DMS53 (cell line): ENCODE measurements around the gene CAMKV.

Experiments
- DNase-seq: peaks from one replicate; lab custom pipeline; 2025; lab: John Stamatoyannopoulos, UW

CAMKV gene

GRCh38 chr3:49895791-49896190, 26.1 kb upstream of the CAMKV start:
- DNase-seq, result no peak

DNA sequence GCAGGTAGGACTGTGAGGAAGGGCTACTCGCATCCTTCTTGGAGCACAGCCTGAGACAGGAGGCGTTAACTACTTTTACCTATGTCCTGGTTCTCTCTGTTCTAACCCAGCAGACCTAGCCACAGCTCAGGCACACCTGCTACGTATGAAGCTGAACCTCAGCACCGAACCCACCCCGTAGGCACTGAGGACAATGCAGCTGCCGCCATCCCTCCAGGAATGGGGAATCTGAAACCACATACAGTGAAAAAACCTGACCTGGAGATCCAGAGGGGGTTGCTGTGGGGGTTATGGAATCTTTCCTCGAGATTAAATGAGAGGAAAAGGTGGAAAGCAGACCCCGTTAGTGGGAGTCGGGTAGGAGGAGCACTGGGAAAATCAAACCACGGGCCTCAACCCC, 19.6 kb upstream of the CAMKV start:
- DNase-seq, result no peak

DNA sequence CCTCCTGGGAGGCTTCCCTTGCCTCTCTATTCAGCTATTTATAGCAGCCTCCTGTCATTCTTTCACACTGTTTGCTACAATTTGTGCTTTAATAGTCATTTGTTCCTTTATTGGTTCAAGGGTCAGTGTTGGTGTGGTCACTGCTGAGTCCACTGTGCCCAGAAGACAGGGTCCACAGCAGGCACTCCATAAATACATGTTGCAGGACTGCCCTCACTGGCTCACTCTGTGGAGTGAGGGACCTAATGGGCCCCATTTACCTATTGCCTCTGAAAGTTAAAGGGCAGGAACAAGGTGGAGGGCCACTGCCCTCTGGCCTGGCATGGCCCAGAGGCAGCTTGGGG, 17.2 kb upstream of the CAMKV start:
- no peak for DNase-seq

- DNase-seq, result no peak
These were observed 14.3 kb upstream of the CAMKV start for GRCh38 chr3:49883998-49884397.

DNA sequence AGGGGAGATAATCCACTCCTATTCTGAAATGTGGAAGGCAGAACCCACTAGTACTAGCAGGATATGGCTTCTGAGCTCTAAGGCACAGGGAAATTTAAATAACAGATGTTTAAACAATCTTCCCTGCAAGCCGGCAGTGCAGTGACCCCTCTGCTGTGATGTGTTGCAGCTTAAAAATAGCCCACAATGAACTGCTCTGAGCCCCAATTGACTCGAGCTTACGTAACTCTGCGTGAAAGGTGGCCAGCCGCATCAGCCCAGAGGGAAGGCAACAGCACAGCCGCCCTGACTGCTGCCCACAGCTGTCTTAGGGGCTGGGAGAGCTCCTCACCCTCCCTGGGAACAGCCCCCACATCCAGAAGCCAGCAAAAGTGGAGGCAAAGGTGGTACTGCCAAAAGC, 12.5 kb upstream of the CAMKV start:
- DNase-seq, result no peak

GRCh38 chr3:49880581-49881315, 11.0 kb upstream of the CAMKV start:
- no peak for DNase-seq

DNA sequence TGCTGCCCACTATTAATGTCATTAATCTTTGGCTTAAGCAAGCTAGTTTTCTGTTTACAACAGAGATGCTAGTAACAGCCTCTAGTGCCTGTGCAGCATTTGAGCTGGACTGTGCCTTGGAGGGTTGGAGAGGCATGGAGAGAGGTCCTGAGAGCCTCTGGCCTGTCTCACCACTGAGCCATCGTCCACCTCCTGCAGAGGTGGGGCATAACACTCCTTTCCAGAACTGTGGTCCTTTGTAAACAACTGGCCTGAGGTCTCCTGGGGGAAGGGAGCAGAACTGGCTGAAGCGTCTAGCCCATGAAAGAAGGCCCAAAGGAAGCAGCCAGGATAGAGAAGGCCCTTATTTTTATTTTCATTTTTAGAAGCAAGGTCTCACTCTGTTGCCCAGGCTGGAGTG, 10.0 kb upstream of the CAMKV start:
- no peak for DNase-seq

- DNase-seq, result no peak
These were observed 9.0 kb upstream of the CAMKV start for GRCh38 chr3:49878686-49879085.

DNA sequence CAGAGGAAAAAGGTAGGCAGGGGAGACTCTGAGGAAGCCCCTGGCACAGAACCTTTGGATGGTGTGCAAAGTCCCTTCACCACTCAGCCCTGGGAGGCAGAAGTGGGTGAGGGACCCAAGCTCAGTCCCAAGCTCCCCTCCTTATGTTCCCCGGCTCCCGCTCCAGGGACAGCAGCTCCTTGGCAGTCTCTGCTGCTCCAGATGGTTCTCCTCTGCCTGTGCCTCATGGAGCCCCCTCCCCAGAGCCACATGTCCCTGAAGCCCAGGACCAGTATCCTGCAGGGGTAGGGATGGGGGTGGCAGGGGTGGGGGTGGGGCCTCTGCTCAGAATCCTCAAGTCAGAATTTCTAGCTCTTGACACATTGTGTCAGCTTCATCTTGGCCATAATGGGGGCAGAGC, 8.0 kb upstream of the CAMKV start:
- DNase-seq, result no peak

GRCh38 chr3:49876567-49876966, 6.9 kb upstream of the CAMKV start:
- no peak for DNase-seq

DNA sequence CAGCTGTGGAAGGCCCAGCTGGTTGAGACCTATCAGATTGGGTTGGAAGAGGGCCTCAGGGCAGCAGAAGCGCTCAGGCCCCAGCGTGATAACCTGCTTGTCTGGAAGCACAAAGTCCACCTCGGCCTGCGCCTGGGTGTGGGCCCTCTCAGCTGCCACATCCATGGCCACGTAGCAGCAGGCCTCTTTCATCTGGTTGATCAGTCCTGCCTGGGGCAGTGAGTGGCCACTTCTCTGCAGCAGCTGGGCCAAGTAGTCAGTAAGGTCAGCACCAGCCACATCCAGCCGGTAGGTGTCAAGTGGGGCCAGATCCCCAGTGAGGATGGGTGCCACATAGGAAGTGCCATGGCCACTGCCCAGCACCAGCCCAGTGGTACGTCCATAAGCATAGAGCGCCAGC, 3.9 kb upstream of the CAMKV start:
- no peak for DNase-seq

- peak; percentile 24 for DNase-seq
These were observed 3.1 kb upstream of the CAMKV start for GRCh38 chr3:49872801-49873281.

DNA sequence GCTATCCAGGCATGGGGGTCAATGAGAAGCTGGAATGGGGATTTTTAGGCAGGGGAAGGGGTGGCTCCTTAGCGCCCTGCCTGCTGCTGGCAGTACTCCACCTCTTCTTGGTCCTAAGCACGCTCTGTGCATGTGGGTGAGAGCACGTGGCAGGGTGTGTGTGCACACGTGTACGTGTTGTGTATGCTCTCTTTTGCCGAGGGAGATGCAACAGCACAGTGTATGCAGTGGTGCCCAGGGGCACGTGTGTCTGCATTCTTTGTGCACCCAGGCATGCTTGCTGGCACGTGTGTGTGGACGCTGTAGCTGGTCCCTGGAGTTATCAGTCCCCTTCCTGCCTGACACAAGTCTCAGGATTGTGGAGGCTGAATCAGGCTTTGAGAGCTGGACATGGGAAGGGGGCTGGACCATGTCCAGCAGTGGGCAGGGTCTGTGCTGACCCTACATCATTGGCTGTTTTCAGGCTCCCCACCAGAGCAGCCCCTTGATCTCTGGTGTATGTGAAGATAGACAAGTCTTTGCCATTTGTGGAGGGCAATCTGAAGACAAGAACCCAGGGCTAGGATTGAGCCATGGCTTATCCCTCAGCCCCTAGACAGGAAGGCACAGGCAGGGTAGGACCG, 1.9 kb upstream of the CAMKV start:
- no peak for DNase-seq

GRCh38 chr3:49868862-49869466, 742 bp downstream of the CAMKV start:
- peak; percentile 26 for DNase-seq

DNA sequence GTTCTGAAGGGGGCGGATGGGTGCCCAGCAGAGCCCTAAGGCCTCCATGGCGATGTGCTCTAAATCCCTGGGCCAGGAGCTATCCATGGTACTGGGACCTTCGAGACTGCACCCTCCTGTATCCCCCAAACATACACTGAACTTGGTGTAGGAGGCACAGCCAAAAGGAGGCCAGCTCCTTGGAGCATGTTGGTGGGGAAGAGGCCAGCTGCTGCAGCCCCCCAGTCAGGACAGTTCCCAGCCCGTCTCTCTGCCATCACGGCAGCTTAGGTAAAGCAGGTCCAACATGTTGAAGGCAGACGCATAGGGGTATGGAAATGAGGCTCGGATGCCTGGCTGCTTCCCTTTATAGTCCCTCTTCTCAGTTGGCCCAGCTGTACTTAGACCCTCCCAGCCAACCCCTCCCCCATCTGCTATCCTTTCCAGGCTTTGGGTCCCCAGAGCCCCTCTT, 1.8 kb downstream of the CAMKV start:
- DNase-seq, result peak; percentile 6

- DNase-seq, result no peak
These were observed 2.3 kb downstream of the CAMKV start for GRCh38 chr3:49867400-49867799.

- no peak for DNase-seq
These were observed 4.4 kb downstream of the CAMKV start for GRCh38 chr3:49865198-49865784.

DNA sequence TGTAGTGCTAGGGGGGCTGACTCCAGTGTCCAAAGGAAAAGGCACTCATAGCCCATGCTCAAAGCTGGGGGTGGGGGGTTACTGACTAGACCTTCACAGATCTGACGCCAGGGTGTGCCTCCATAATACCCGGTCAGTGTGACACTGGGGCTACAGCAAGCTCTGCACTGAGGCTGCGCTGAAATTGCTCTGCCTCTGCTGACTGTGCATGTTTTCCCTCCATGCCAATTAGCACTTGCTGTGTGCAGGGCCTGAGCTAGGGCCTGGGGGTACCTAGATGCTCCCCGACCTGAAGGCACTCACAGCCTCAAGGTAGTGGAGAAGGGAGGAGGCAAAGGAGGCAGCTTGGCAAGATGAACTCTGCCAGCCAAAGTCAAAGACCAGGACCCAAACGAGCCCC, 5.2 kb downstream of the CAMKV start:
- no peak for DNase-seq

DNA sequence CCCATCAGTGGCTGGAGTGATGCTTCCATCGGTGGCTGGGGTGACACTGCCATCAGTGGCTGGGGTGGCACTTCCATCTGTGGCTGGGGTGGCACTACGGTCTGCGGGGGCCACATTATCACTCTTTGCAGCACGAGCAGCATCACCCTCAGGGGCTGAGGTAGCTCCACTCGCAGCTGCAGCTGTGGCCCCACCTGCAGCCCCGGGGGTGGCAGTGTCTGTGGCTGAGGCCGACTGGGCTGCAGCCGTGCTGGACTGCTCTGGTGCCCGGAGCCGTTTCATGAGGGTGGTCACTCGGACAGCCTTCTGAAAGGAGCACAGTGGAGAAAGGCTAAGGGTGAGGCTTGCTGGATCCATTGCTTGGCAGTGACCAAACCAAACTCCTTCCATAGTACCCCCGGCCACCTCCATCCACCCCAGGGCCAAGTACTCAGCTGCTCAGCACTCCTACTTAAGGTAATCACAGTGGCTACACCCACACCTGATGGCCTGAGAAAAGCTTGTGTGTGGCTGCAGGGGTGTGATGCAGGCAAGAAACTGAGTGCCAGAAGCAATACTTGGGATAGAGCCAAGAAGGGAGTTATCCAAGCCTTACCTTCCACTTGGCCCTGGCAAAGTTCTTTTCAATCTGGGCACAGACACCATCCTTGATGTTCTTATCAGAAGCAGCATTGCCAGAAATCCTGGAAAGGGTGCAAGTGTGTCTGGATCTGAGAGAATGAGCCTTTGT, 10.0 kb downstream of the CAMKV start:
- DNase-seq, result no peak

DNA sequence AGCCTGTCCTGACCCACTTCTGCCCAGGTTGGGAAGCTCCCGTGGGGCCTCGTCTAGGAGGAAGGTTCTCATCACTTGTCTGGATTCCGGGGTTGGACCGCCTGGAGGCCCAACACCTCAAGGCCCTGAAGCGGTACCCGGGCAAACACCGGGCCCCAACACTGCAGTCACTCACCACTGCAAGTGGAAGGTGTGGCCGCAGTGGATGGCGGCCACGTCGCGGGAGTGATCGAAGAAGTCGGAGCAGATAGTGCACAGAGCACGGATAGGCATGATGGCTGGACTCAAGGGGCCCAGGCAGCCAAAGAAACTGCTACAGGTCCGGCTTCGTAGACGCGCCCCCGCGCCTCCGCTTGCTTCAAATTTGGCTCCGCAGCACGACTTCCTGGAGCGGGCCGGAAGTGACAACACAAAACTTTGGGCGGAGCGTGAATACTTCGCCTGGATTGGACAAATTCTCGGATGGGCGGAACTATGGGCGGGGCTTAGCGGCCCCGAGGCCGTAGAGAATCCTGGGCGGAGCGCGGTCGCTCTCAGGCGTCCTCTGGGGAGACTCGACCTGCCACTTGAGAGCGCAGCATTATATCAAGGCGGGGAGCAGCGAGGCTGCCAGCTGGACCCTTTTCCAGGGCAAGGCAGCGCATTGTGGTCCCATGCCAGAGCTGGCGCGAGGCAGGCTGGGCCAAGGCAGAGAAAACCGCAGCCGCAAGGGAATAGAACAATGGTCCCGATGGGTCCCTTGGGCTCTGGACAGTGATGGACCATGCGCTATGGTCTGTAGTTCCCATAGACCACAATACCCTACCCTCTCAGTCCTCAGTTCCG, 13.3 kb downstream of the CAMKV start, which contains the start of gene TRAIP:
TRAIP (minus strand) TSS at position 384 of the 825 bp plus-strand sequence; CDS start at position 273, 111 bp downstream.
- peak; percentile 88 for DNase-seq

DNA sequence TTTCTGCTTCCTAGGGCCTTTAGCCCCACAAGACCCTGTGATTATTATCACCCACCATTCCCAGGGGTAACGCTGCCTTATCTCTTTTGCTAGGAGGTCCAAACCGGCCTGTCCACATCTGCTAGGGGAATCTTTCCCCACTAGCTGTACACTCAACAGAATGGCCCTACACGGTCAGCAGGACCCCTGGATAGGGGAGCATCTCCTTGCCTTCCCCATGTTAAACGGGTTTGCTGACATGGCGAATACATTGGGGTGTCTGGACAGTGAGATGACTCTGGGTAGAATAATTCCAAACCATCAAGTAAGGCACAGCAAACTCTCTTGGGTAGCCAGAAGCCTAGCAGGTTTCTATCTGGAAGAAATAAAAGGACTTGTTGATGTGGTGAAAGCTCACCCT, 14.0 kb downstream of the CAMKV start:
- DNase-seq, result no peak
